Progenitor cell of endocrine pancreas (in vitro differentiated cells): ENCODE results near the gene RAB3C. TPM values are rescaled to one million over a fixed set of nuclear protein-coding genes. Genes with fewer than 3 reads are reported as not detected.
"Not testable (repeated sequence)": the region's sequence is repeated elsewhere in the genome, so short reads cannot be mapped to it uniquely, and the experiment has no call there.

Experiments
- DNase-seq: peaks from one replicate; pipeline ENCODE4 v3.0.0; 2021; ENCODE audit warnings: low spot score; ENCODE audit not compliant: unreplicated experiment
- H3K27ac Mint-ChIP-seq: 2 replicates; pipeline ENCODE4 v1.8.0; 2021; ENCODE audit warnings: mild to moderate bottlenecking, moderate library complexity, mixed read lengths
- H3K27me3 Mint-ChIP-seq: 2 replicates; pipeline ENCODE4 v1.8.0; 2021; ENCODE audit warnings: mixed read lengths
- H3K36me3 Mint-ChIP-seq: 2 replicates; pipeline ENCODE4 v1.8.0; 2022; ENCODE audit warnings: mixed read lengths; ENCODE audit not compliant: insufficient read depth
- H3K4me1 Mint-ChIP-seq: 2 replicates; pipeline ENCODE4 v1.8.0; 2021; ENCODE audit warnings: low read depth, mixed read lengths
- H3K4me3 Mint-ChIP-seq: 2 replicates; pipeline ENCODE4 v1.8.0; 2021; ENCODE audit warnings: low read depth, mild to moderate bottlenecking, moderate library complexity, mixed read lengths
- H3K9me3 Mint-ChIP-seq: 2 replicates; pipeline ENCODE4 v1.8.0; 2021; ENCODE audit warnings: low read depth, mixed read lengths
- CTCF ChIP-seq: fragments of 200-600 bp; sonication (generic); IDR thresholded peaks from one replicate; pipeline ENCODE4 v1.5.0; 2021; ENCODE audit warnings: antibody characterized with exemption, mild to moderate bottlenecking; ENCODE audit not compliant: unreplicated experiment
- total RNA-seq: library from RNA; stranded (reverse); gene quantifications from 2 replicates; pipeline ENCODE4 v1.2.1, GENCODE V29; 2021

RAB3C gene
- total RNA-seq, 1 donor from 2014 or later, result 25.2 TPM

- no peak overlapping the region for H3K27ac Mint-ChIP-seq
- peaks cover 17% of the 10 kb centered on the region for H3K9me3 Mint-ChIP-seq
- peaks cover 1% of the 10 kb centered on the region for H3K4me1 Mint-ChIP-seq
- H3K36me3 Mint-ChIP-seq, result peaks cover 8% of the 10 kb centered on the region
- no peak for TF ChIP-seq CTCF
- H3K4me3 Mint-ChIP-seq, result no peak overlapping the region
- no peak for DNase-seq
- no peaks in the 10 kb centered on the region for H3K27me3 Mint-ChIP-seq
These were observed 15.6 kb downstream of the RAB3C start for GRCh38 chr5:58598440-58598839.

GRCh38 chr5:58599217-58599616 lies 16.3 kb downstream of the RAB3C start:
- peaks cover 1% of the 10 kb centered on the region for H3K4me1 Mint-ChIP-seq
- TF ChIP-seq CTCF, result no peak
- DNase-seq, result no peak
- H3K4me3 Mint-ChIP-seq, result no peak overlapping the region
- no peaks in the 10 kb centered on the region for H3K27me3 Mint-ChIP-seq
- H3K27ac Mint-ChIP-seq, result no peak overlapping the region
- peaks cover 11% of the 10 kb centered on the region for H3K36me3 Mint-ChIP-seq
- peaks cover 25% of the 10 kb centered on the region for H3K9me3 Mint-ChIP-seq

GRCh38 chr5:58600613-58601012 lies 17.7 kb downstream of the RAB3C start:
- not testable (repeated sequence) for H3K4me3 Mint-ChIP-seq

GRCh38 chr5:58602889-58603288 lies 20.0 kb downstream of the RAB3C start:
- not testable (repeated sequence) for H3K27ac Mint-ChIP-seq, H3K27me3 Mint-ChIP-seq, DNase-seq, H3K4me1 Mint-ChIP-seq, H3K4me3 Mint-ChIP-seq
- Mint-ChIP-seq H3K36me3 (peaks cover 18% of the 10 kb centered on the region), H3K9me3 (peaks cover 44% of the 10 kb centered on the region)

More at GRCh38 chr5:58600613-58601012, 17.7 kb downstream of the RAB3C start:
- H3K9me3 Mint-ChIP-seq, result peaks cover 34% of the 10 kb centered on the region
- H3K36me3 Mint-ChIP-seq, result peaks cover 14% of the 10 kb centered on the region
- H3K27me3 Mint-ChIP-seq, H3K4me1 Mint-ChIP-seq, H3K27ac Mint-ChIP-seq, DNase-seq: not testable (repeated sequence)

- Mint-ChIP-seq H3K4me1 (no peaks in the 10 kb centered on the region), H3K27me3 (no peaks in the 10 kb centered on the region), H3K9me3 (peaks cover 56% of the 10 kb centered on the region), H3K4me3 (no peak overlapping the region), H3K36me3 (peaks cover 16% of the 10 kb centered on the region), H3K27ac (no peak overlapping the region)
- no peak for DNase-seq
- no peak for TF ChIP-seq CTCF
These were observed 23.2 kb downstream of the RAB3C start for GRCh38 chr5:58606064-58606463.

GRCh38 chr5:58615972-58616371 lies 33.1 kb downstream of the RAB3C start:
- Mint-ChIP-seq H3K4me3 (no peak overlapping the region), H3K36me3 (no peaks in the 10 kb centered on the region), H3K27me3 (no peaks in the 10 kb centered on the region), H3K4me1 (no peaks in the 10 kb centered on the region), H3K9me3 (peaks cover 3% of the 10 kb centered on the region), H3K27ac (no peak overlapping the region)
- DNase-seq, result no peak
- no peak for TF ChIP-seq CTCF
